HG02759 (cell line): ENCODE results near the gene TMEM165.

Source experiments
- ATAC-seq: cut with Tn5 transposase; IDR thresholded peaks from one replicate; pipeline ENCODE4 v1.9.1; 2021; ENCODE audit warnings: mild to moderate bottlenecking, moderate library complexity; ENCODE audit not compliant: unreplicated experiment

TMEM165 gene

DNA sequence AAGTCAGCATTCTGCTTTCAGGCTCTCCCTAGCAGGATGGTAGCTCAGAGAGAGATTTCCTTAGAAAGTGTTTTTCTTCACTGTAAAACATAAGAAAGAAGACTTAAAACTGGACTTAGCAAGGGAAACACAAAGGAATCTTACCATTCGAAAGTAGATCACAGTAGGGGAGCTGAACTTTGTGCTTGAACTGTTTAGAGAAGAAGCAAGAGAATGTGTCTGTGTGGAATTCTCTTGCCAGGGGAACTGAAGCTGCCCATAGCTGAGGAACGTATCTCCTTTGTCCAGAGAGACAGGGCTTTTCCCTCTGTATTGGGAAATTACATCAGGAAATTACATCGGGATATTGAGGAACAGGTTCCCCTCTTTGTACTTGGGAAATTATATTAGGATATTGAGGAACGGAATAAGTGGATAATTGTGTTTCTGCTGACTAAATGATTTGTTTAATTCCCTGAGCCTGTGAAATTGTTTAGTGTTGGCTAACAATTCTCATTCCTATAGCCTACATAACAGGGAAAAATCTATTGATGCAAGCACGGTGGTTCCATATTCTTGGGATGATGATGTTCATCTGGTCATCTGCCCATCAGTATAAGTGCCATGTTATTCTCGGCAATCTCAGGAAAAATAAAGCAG, 28.6 kb upstream of the TMEM165 start:
- no peak for ATAC-seq

DNA sequence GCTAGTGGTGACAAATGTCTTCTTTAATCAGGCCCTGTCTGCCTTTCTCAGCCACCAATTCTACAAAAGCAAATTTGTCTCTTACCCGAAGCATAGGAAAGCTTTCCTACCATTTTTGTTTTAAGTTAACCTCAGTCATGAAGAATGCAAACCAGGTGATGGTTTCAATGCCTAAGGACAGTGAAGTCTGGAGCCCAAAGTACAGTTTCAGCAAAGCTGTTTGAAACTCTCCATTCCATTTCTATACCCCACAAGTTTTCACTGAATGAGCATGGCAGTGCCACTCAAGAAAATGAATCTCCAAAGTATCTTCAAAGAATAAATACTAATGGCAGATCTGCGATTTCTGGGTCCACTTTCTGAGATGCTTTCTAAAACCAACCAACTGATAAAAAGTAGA, 25.8 kb upstream of the TMEM165 start:
- no peak for ATAC-seq

DNA sequence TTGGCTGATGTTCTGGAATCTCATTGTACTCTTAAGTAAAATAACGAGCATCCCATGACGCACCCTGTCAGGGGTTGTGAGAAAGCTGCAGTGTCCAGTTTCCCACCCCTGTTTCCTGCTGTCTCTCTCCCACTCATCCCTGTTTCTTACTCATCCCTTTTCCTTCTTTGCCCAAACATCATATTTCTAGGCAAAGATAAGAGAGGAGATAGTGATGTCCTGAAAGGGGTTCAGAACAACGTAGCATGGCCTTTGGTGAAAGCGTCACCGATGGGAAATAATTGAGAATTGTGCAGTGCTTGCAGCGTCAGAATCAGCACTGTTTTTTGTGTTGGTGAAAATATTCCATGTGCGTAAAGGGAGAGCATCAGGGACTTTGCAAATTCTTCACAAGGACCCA, 23.5 kb upstream of the TMEM165 start:
- no peak for ATAC-seq

DNA sequence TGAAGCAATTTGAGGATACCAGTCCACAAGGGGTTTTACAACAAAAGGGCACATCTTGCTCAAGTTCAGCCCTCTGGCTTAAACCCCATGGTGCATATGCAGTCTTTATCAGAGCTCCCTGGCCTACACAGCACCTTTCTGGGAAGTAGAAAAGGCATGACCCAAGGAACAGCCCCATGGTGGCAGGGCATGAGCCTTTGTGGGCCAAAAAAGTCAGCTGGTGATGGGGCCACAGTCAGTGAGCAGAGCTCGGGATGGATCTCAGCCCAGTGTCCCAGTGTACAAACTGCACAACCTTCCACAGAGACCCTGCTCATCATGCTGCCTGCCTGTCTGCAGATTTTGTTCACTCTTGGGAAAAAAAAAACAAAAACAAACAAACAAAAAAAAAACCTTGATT, 22.3 kb upstream of the TMEM165 start:
- ATAC-seq, result no peak

DNA sequence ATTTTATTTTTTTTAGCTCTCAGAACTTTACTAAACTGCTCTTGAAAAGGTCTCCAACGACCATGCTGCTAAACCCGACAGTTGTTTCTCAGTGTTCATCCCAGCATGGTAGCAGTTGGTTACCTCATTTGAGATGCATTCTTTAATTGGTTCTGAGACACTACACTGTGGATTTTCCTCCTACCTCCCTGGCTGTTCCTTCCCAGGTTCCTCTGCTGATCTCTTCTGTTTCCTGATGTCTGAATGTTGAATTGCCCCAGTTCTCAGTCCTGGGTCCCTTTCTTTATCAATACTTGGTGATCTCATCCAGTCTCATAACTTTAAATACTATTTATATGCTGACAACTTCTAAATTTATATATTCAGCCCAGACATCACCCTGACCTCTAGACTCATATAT, 19.1 kb upstream of the TMEM165 start:
- no peak for ATAC-seq

DNA sequence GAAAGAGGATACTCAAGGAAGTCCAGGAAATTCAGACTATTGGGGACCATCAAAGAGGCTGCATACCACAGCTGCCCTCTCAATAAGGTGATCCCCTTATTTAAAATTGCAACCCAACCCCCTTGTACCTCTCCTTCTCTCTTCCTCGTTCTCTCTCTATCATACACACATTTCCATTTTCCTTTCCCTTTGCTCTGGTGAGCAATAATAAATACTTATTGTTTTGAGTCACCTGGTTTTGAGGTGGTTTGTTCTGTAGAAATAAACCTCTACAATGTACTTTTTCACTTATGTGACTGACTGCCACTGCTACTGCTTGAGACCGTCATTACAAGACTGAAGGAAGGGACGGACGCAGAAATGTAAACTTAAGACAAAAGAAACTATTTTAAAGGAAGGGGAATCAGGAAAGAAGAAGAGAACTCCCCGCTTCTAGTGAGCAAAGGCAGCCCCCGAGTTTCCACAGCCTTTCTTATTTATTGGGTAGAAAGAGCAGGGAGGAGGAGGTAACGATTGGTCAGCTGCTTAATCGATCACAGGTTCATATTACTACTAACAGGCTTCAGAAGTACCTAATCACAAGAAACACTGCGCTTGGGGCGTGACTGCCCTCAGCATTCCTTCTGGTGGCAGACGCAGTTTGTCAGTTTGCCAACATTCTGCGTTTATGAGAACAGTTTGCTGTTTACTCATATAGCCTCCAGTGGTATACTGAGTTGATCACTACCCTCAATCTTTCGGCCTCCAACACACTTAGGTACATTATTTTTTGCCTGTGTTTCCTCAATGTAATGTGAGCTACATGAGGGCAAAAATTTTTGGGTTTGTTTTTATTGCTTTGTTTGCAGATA, 16.9 kb upstream of the TMEM165 start:
- no peak for ATAC-seq

DNA sequence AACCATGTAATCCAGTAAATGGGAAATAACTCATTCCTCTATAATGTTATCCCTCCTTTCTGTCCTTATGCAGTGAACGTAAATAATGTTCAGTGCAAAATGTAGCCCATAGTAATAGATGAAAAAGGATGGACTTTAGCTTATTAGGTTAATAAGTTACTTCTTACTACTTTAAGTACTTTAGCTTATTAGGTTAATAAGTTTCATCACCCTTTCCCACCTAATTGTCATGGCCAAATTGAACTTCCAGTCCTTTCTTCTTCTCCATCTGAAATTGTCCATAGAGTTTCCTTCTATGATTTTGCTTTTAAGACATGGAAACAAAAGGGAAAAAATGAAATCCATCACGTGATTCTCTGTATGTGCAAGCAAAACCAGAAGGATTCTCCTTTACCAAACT, 15.2 kb upstream of the TMEM165 start:
- ATAC-seq, result no peak

DNA sequence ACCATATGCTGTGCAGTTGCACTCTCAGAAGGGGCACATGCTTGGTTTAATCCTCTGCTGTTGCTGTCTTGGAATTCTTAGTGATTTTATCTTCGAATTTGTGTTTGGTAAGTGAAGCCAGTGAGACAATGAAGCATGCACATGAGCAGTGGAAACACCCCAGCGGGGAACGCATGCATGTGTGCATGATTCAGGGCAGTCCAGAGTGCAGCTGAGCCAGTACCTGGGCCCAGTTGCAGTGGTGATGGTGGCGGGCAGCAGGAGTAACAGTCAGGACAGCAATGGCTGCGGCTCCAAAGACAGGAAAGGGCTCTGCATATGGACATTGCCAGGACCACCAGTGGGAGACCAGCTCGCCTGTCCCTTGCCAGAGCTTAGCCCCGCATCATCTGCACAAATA, 14.3 kb upstream of the TMEM165 start:
- no peak for ATAC-seq

DNA sequence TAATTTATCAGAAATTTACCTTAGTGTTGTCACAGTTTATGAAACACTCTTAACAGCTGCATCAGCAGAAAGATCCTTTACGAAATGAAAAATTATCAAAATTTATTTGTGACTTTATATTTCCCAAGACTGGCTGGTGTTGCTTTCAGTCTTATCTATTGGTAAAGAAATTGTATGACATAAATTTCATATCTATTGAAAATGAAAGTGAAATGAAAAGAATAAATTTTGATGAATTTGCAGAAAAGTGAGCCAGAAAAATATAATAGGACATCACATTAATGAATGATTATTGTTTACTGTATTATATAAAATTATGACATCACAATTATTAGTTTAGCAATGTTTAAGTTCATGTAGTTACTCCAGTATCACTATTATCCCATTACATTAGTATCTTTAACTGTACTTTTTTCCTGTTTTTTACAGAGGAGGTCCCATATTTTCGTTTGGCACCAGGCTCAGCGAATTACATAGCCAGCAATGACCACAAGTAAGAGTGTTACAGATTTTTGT, 13.2 kb upstream of the TMEM165 start:
- no peak for ATAC-seq

DNA sequence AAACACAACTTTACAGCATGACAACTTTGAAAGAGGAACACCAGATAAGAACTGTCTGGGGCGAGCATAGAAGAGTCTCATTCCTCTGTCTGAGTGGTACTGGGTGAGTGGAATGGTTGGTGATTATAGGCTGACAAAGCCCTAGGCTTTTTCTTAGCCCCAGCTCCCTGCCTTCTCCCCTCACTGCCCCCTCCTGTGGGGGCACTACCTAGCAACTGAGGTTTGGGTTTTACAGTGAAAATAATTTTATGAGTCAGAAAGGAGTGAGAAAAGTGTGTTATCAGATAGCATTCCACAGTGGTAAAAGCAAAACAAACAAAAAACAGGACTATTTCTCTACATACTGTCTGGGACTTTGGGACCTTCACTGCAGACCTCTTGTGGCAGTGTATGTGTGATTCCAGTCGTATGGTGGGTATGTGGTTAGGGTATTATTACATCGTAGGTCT, 10.5 kb upstream of the TMEM165 start:
- ATAC-seq, result no peak

DNA sequence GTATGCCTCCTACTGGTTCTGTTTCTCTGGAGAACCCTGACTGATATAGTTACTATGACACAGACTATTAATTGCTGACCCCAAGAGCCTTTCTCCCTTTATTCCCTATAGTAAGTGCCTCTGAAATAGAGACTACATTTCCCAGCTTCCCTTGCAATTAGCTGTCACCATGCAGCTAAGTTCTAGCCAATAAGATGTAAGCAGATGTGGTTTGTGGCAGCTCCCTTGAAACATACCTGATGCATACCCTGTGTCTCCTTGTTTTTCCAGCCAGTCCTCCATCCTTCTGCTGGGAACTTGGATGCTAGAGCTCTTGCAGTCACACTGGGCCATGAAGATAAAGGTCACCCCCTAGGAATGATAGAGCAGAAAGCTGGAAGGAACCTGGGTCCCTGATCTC, 9.7 kb upstream of the TMEM165 start:
- peak; percentile 75 for ATAC-seq

DNA sequence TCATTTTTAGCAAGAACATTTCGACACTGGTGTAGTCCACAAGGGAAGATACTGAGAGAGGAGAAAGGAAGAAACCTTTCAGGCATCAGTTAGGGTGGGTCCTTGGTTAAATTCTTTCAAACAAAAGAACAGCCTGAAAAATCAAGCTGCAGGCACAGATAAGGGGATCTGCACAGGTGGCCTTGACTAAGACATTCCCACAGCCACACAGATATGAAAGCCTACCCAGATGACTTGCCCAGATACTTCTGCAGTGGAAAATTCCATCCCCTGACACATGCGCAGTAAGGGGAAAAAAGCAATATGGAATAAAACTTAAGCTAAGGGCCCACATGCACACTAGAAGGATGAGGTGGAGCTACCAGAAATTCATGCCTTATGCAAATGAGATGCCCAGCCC, 8.9 kb upstream of the TMEM165 start:
- ATAC-seq, result no peak

DNA sequence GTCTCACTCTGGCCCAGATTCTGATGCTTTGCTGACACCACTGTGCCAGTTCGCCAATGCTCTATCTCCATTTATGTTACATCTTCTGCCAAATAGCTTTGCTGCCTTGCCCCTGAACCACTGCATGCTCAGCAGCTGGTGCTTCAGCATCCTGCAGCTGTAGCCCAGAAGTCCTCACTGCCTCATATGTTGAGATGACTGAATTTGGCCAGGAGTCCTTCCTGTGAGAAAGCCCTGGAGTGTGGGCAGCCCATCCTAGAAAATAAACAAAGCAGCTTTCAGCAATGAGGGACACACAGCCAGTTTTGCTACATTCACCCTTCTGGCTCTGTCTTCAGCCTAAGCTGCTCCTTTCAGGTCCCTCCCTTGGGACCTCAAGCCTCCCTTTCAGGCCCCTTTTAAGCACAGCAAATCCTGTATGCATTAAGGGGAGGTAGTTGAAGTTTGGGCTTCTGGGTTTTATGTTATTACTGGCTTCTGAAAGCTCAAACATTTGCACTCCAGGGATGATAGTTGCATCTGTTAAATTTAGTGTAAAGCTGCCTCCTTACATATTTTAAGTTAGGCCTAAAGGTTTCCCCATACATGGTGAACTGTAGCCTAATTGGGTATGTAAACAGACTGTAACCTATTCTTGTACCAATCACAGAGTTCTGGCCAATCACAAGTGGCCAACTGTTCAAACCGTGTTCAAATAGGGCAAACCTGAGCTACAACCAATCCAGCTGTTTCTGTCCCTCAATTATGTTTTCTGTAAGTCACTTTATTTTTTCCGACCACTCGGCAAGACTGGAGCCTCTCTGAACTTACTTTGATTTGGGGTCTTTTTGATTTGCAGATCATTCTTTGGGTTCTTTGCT, 2.1 kb upstream of the TMEM165 start:
- ATAC-seq, result no peak

DNA sequence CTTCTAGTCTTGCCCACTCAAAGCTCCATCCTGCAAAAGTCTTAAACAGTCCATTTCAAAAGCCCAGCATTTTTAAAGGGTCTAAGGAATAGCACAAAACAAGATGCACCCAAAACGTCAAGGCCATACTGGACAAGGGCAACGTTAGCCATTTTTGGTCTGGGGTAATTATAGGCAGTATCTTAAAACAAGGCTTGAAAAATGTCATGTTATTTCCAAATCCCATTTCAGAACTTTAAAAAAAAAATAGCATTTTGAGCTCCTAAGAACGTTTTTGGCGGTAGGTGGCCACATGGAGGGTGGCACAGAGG, 584 bp upstream of the TMEM165 start:
- peak; percentile 0 for ATAC-seq

DNA sequence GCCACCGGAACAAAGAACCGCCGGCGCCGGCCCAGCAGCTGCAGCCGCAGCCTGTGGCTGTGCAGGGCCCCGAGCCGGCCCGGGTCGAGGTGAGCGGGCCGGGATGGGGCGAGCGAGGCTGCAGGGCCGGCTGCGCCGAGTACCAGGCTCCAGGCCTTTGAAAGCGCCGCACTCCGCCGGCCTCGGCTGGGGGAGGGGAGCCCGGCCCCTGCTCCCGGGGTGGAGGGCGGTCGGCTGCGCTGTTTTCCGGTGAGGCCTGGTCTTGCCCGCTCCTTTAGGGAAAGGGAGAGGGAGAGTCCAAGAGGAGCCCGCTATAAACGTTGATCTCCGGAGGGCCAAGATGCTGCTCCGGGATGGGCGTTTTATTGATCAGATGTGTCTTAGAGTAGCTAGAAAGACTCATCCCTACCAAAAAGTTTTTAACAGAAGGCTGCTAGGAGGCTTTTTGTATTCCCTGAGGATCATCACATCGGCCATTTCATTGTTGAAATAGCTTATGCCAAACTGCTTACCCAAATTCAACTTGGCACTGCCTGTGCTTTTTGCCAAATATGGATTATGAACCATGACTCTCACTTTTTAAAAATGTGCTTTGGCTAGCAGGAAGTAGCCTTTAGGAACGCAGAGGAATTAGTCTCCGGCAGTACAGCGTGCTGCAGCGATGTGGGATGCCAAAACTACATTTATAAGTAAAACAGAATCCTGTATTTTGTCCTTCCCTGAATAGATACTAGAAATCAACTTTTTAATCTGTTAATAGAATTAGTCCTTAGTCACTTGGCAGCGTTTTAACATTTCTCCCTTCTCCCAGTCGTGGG, 760 bp downstream of the TMEM165 start:
- peak; percentile 30 for ATAC-seq

DNA sequence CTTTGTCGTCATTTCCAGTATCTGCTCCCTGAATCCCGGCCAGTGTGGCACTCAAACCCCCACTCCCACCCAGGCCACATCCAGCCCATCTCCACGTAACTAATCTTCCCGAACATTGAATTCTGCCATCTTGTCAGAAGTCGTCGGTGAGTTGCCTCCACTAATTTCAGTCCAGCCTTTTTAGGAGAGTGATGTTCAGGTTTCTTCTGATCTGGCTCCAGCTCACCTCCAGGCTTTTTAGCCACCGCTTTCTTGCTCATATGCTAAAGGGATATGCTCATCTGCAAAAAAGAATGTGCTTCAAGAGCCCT, 1.3 kb downstream of the TMEM165 start:
- ATAC-seq, result no peak

DNA sequence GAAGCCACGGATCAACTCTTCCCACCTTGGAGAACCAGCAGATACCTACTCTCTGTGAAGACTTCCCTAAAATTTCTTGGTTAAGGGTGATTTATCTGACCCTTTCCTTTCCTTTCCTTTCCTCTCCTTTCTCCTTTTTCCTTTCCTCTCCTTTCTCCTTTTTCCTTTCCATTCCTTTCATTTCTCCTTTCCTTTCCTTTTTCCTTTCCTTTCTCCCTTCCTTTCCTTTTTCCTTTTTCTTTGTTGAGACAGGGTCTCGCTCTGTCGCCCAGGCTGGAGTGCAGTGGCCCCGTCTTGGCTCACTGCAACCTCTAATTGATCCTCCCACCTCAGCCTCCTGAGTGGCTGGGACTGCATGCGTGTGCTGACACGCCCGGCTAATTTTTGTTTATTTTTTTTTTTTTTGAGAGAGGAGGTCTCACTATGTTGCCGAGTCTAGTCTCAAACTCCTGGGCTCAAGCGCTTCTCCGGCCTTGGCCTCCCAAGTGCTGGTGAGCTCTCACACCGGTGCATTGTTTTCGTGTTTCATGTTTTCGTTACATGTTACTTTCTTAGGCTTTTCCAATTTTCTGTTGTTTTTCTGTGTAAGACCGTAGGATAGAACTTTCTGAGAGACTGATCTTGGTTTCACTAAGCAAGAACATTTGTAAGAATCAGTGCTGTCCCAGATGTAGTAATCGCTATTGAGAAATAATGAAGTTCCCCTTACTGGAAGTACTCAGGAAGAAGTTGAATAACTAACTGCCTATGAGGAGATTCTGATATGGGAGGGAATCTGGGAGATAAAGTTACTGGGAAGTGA, 2.0 kb downstream of the TMEM165 start:
- no peak for ATAC-seq

DNA sequence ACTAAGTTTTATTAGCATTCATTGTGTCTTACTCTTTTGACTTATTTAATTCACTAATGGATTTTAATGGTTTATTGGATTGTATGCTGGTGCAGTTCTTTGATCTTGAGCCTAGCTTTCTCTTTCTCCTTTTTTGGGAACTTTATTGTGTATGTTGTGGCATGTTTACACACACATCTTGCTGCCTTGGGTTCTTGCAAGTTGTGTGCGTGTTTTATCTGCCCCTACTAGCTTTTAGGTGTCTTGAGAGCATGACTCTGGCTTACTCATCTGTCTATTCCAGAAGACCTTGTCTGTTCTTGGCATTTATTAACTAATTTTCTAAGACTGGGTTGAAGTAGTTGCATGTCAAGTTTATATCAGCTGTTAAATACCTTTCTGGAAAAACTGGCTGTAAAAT, 2.7 kb downstream of the TMEM165 start:
- no peak for ATAC-seq

DNA sequence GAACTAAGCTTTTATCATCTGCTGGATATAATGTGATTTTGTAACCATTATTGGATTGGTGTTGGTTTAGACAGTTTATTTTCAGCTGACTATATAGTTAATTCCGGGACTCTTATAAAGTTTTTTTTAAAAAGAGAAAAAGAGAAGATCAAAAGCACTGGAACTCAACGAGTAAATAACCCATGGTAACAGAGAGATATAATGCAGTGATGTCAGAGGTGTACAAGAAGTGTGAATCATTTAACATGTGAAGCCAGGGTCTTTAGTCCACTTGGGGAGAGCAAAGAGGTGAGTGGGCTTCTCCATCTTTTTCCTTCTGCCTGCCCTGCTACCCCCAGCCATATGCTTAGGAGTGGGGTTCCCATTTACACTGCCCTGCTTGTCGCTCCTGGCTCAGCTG, 3.2 kb downstream of the TMEM165 start:
- no peak for ATAC-seq

DNA sequence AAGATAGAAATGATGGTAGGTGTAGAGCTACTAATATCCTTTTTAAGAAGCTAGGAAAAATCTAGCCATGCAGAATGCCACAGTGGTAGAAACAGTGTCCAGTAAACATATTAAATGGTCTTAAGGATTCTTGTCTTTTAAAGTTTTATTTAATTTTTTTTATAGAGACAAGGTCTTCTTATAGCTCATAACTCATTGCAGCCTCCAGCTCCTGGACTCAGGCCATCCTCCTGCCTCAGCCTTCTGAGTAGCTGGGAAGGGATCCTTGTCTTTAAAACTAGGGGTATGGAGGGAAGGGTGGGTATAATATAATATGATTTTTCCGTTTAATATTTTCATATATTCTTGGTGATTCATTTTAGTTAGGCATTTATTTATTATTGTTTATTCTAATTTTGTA, 3.8 kb downstream of the TMEM165 start:
- ATAC-seq, result no peak
